AG04450 (cell line): ENCODE measurements around the gene C16orf78. TPM values are rescaled to one million over a fixed set of nuclear protein-coding genes. Genes with fewer than 3 reads are reported as not detected.

Source experiments
- CTCF ChIA-PET: fragments of 300-600, 350-600 bp; formaldehyde crosslinking; extraction: SDS; loops from one replicate; lab custom pipeline; 2022; ENCODE audit warnings: antibody characterized with exemption, inconsistent platforms; lab: Charles Lee
- POLR2A ChIA-PET: fragments of 350-600 bp; formaldehyde crosslinking; extraction: SDS; loops from one replicate; lab custom pipeline; 2021; ENCODE audit warnings: antibody characterized with exemption, inconsistent platforms; lab: Yijun Ruan, JAX
- DNase-seq: peaks from one replicate; pipeline ENCODE4 v3.0.0-alpha.2; 2011; ENCODE audit warnings: low read depth, low spot score
- H3K27ac ChIP-seq: one replicate; pipeline ENCODE4 v1.5.1; 2012; ENCODE audit warnings: low read depth, low read length, control low read depth
- H3K27me3 ChIP-seq: one replicate; pipeline ENCODE4 v1.6.0; 2012; ENCODE audit warnings: low read length; ENCODE audit not compliant: control insufficient read depth, insufficient read depth
- H3K4me3 ChIP-seq: 2 replicates; pipeline ENCODE4 v1.5.1; 2011; ENCODE audit warnings: mild to moderate bottlenecking, low read depth, low read length, control low read depth
- H3K9me3 ChIP-seq: 2 replicates; pipeline ENCODE4 v1.5.1; 2012; ENCODE audit warnings: low read length; ENCODE audit not compliant: control insufficient read depth, insufficient read depth
- polyA plus RNA-seq: library from polyadenylated mRNA; depleted of rRNA; stranded (reverse); fragments of >200 nt; gene quantifications from 2 replicates; pipeline ENCODE4 v1.2.3, GENCODE V29; 2011
- TF ChIP-seq, protein P1 (sequence below): IDR thresholded peaks from 2 replicates; pipeline ENCODE4 v1.5.1; 2011; ENCODE audit warnings: low read depth, low read length, control low read depth, inconsistent platforms

The C16orf78 gene
- polyA plus RNA-seq, 1 experiment = not detected

DNA sequence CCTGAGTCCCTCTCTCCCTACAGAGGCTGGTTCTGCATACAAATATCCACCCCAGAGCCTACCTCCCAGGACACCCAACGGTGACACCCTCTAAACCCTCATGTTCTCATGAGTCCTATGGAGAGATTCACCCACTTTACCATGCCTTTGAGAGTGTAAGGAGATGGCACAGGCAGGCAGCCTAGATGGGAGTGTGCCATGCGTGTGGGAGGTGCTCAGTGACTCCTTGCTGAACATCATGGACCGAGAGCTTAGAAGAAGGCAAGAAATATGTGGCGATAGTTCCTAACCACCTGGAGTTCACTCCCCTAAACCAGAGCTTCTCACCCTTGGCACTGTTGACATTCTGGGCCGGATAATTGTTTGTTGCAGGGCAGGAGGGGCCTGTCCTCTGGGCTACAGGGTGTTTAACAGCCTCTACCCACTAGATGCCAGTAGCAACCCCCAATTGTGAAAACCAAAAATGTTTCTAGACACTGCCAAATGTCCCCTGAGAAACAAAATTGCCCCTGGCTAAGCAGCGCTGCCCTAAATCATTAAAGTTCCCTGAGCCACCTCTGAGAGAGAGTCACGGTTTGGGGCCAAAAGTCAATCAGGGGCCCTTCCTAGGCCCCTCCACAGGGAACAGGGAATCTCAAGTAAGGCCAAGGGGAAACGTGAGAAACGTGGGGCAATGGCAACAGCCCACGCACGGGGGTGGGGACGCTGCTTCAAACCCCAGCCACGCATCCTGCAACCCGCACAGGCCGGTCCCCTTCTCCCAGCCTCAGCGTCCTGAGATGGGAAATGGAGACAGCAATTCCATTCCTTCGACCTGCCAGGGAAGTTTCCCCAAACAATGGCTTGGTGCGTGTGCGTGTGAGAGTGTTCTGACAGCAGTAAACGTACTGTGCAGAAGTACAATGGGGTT is 66.8 kb downstream of the C16orf78 start:
- no peak for DNase-seq
- H3K27me3 ChIP-seq = no peaks in the 10 kb centered on the region
- ChIA-PET CTCF (no interaction called here), POLR2A (no interaction called here)
- H3K27ac ChIP-seq = no peak overlapping the region
- TF ChIP-seq, protein P1, sequence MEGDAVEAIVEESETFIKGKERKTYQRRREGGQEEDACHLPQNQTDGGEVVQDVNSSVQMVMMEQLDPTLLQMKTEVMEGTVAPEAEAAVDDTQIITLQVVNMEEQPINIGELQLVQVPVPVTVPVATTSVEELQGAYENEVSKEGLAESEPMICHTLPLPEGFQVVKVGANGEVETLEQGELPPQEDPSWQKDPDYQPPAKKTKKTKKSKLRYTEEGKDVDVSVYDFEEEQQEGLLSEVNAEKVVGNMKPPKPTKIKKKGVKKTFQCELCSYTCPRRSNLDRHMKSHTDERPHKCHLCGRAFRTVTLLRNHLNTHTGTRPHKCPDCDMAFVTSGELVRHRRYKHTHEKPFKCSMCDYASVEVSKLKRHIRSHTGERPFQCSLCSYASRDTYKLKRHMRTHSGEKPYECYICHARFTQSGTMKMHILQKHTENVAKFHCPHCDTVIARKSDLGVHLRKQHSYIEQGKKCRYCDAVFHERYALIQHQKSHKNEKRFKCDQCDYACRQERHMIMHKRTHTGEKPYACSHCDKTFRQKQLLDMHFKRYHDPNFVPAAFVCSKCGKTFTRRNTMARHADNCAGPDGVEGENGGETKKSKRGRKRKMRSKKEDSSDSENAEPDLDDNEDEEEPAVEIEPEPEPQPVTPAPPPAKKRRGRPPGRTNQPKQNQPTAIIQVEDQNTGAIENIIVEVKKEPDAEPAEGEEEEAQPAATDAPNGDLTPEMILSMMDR = no peak
- H3K4me3 ChIP-seq = no peak overlapping the region
- no peaks in the 10 kb centered on the region for H3K9me3 ChIP-seq

DNA sequence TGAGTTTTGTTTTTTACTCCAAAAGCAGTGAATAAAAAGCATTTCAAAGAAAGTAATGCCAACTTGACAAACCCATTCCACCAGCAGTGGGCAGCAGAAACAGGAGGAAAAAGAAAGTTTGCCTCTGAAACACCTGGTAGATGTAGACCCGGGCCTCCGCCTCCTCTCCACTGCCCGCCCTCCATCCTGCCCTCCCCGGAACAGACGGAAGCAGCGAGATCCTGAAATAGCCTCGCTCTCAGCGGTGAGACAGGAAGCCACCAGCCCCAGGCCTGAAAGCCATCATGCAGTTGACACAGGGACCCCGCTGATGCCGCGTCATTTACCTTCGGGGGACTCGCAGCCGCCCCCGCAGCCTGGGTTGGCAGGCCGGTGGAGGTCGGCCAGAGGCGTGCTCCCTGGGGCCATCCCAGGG is 67.8 kb downstream of the C16orf78 start:
- no peaks in the 10 kb centered on the region for H3K27me3 ChIP-seq
- TF ChIP-seq, protein P1 = no peak
- ChIA-PET CTCF (no interaction called here), POLR2A (no interaction called here)
- DNase-seq = no peak
- no peak overlapping the region for H3K4me3 ChIP-seq
- no peaks in the 10 kb centered on the region for H3K9me3 ChIP-seq
- H3K27ac ChIP-seq = no peak overlapping the region

DNA sequence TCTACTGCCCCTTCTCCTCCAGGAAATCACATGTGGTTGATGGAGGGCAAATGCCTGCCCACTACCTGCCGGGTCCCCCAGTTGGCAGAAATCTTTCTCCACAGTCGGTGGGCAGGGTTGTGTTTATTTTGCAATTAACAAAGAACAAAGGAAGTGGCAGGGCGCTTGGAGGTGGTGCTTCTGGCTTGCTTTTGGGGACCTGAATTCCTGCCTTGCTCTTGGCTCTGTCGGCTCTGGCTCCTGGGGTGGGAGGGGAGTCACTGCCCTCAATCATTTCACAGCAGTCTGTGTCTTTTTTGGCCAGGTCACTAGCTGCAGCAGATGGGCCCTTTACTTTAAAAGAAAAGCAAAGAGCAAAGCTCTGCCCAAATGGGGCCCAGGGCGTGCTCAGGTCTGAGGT is 69.2 kb downstream of the C16orf78 start:
- DNase-seq = no peak
- Histone ChIP-seq H3K27me3 (no peaks in the 10 kb centered on the region), H3K9me3 (no peaks in the 10 kb centered on the region), H3K4me3 (no peak overlapping the region), H3K27ac (no peak overlapping the region)
- CTCF ChIA-PET = no interaction called here
- TF ChIP-seq, protein P1 = no peak
- POLR2A ChIA-PET = no interaction called here

DNA sequence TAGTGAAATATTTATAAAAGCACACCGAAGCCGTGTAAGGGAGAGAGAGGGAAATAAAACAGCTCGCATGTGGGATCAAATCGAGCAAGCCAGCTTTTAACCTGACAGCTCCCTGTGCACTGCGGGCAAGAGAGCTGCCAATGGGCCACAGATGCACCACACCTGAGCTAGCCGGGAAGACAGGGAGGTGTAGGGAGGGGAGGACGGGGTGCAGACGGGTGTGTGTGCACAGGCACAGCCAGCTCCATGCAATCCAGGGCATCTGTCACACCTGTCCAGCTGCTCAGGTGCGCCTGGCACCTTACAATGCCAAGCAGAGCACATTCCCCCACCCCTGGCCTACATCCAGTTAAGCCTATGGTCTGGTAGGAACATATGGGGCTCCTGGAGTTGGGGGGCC is 70.0 kb downstream of the C16orf78 start:
- no peak overlapping the region for H3K4me3 ChIP-seq
- ChIA-PET CTCF (no interaction called here), POLR2A (no interaction called here)
- no peak for DNase-seq
- H3K27me3 ChIP-seq = no peaks in the 10 kb centered on the region
- no peaks in the 10 kb centered on the region for H3K9me3 ChIP-seq
- H3K27ac ChIP-seq = no peak overlapping the region
- TF ChIP-seq, protein P1 = no peak

DNA sequence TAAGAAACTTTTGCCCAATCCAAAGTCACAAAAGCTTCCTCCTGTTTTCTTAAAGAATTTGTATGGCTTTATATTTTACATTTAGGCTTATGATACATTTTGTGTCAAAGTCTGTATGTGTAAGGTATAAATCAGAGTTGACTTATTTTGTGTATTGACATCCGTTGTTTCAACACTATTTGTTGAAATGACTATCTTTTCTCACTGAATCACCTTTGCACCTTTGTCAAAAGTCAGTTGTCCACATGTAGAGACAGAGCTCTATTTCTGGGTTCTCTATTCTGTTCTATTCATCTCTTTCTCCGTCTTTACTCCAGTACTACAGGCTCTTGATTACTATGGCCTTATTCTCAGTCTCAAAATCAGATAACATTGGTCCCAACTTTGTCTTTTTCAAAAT is 73.2 kb downstream of the C16orf78 start:
- Histone ChIP-seq H3K9me3 (no peaks in the 10 kb centered on the region), H3K27ac (no peak overlapping the region), H3K4me3 (no peak overlapping the region), H3K27me3 (no peaks in the 10 kb centered on the region)
- TF ChIP-seq, protein P1 = no peak
- ChIA-PET CTCF (no interaction called here), POLR2A (interaction anchor here (0.6 kb wide), 1 partner anchor 15 kb away, joined by 3 read pairs; no protein-coding TSS in a partner anchor)
- DNase-seq = no peak
